Hematopoietic multipotent progenitor cell treated with erythropoietin and hydrocortisone succinate and interleukin-3 and kit ligand, for 6 days (in vitro differentiated cells): Measurements from ENCODE around the gene SLIT3.

Experiments used
- DNase-seq: peaks from one replicate; pipeline ENCODE4 v3.0.0-alpha.2; 2015

SLIT3 gene

GRCh38 chr5:168984135-168984675, 316.7 kb downstream of the SLIT3 start:
- no peak for DNase-seq

- no peak for DNase-seq
Observed at GRCh38 chr5:168979135-168979534, 321.8 kb downstream of the SLIT3 start.

GRCh38 chr5:168978500-168978899, 322.4 kb downstream of the SLIT3 start:
- no peak for DNase-seq

GRCh38 chr5:168978015-168978414, 322.9 kb downstream of the SLIT3 start:
- no peak for DNase-seq

- no peak for DNase-seq
Observed at GRCh38 chr5:168976311-168976970, 324.5 kb downstream of the SLIT3 start.

- DNase-seq: no peak
Observed at GRCh38 chr5:168975331-168975730, 325.6 kb downstream of the SLIT3 start.

GRCh38 chr5:168974082-168974481, 326.9 kb downstream of the SLIT3 start:
- no peak for DNase-seq

GRCh38 chr5:168972731-168973130, 328.2 kb downstream of the SLIT3 start:
- no peak for DNase-seq

- no peak for DNase-seq
Observed at GRCh38 chr5:168971100-168971499, 329.8 kb downstream of the SLIT3 start.

GRCh38 chr5:168969326-168969886, 331.5 kb downstream of the SLIT3 start:
- no peak for DNase-seq

- no peak for DNase-seq
Observed at GRCh38 chr5:168967882-168968620, 332.9 kb downstream of the SLIT3 start.

- DNase-seq: no peak
Observed at GRCh38 chr5:168965638-168966037, 335.3 kb downstream of the SLIT3 start.

- DNase-seq: no peak
Observed at GRCh38 chr5:168964182-168964581, 336.8 kb downstream of the SLIT3 start.

- no peak for DNase-seq
Observed at GRCh38 chr5:168962306-168962705, 338.6 kb downstream of the SLIT3 start.

- no peak for DNase-seq
Observed at GRCh38 chr5:168961681-168962080, 339.3 kb downstream of the SLIT3 start.

- DNase-seq: no peak
Observed at GRCh38 chr5:168960497-168960896, 340.4 kb downstream of the SLIT3 start.

- no peak for DNase-seq
Observed at GRCh38 chr5:168953351-168953750, 347.6 kb downstream of the SLIT3 start.

- no peak for DNase-seq
Observed at GRCh38 chr5:168952196-168952595, 348.7 kb downstream of the SLIT3 start.

- no peak for DNase-seq
Observed at GRCh38 chr5:168951769-168952168, 349.2 kb downstream of the SLIT3 start.

GRCh38 chr5:168951356-168951755, 349.6 kb downstream of the SLIT3 start:
- DNase-seq: no peak

- DNase-seq: no peak
Observed at GRCh38 chr5:168950241-168950951, 350.5 kb downstream of the SLIT3 start.

GRCh38 chr5:168948746-168949145, 352.2 kb downstream of the SLIT3 start:
- DNase-seq: no peak

GRCh38 chr5:168947212-168947868, 353.6 kb downstream of the SLIT3 start:
- DNase-seq: peak; percentile 68
